ENCODE measurements around the gene COL9A3.

GRCh38 chr20:62830821-62831220 lies 14.0 kb downstream of the COL9A3 start:
- TF ChIP-seq CTCF (IDR thresholded peaks at IDR 0.05) (no peak), POLR2A (IDR thresholded peaks at IDR 0.05) (no peak)
